DMS153 (cell line): ENCODE data around the gene FBXO48.
"Not testable (repeated sequence)": the region's sequence is repeated elsewhere in the genome, so short reads cannot be mapped to it uniquely, and the experiment has no call there.

Source experiments
- DNase-seq: peaks from one replicate; lab custom pipeline; 2025; lab: John Stamatoyannopoulos, UW

The FBXO48 gene

GRCh38 chr2:68467077-68467960 lies at the start of gene FBXO48, which contains the start of gene APLF:
TSS of gene FBXO48 (minus strand) at chr2:68467294. CDS start at chr2:68465145, 2,149 bp downstream.
TSS of gene APLF (plus strand) at chr2:68467585. CDS start at chr2:68467732, 147 bp downstream.
- peak; percentile 99 for DNase-seq

GRCh38 chr2:68516051-68516955 lies 49.2 kb upstream of the FBXO48 start:
- DNase-seq, result no peak

- DNase-seq, result no peak
Measured at GRCh38 chr2:68514316-68514929, 47.3 kb upstream of the FBXO48 start.

- no peak for DNase-seq
Measured at GRCh38 chr2:68512966-68513365, 45.9 kb upstream of the FBXO48 start.

GRCh38 chr2:68512326-68512725 lies 45.2 kb upstream of the FBXO48 start:
- no peak for DNase-seq

- DNase-seq, result no peak
Measured at GRCh38 chr2:68506170-68506569, 39.1 kb upstream of the FBXO48 start.

- DNase-seq, result no peak
Measured at GRCh38 chr2:68505603-68506159, 38.6 kb upstream of the FBXO48 start.

- DNase-seq, result no peak
Measured at GRCh38 chr2:68501768-68502167, 34.7 kb upstream of the FBXO48 start.

GRCh38 chr2:68500649-68501048 lies 33.6 kb upstream of the FBXO48 start:
- DNase-seq, result no peak

- no peak for DNase-seq
Measured at GRCh38 chr2:68499133-68499532, 32.0 kb upstream of the FBXO48 start.

- DNase-seq, result no peak
Measured at GRCh38 chr2:68491582-68491981, 24.5 kb upstream of the FBXO48 start.

GRCh38 chr2:68489282-68489681 lies 22.2 kb upstream of the FBXO48 start:
- DNase-seq, result no peak

- DNase-seq, result not testable (repeated sequence)
Measured at GRCh38 chr2:68488605-68489004, 21.5 kb upstream of the FBXO48 start.

- DNase-seq, result peak; percentile 27
Measured at GRCh38 chr2:68487773-68488355, 20.8 kb upstream of the FBXO48 start.

GRCh38 chr2:68483011-68483410 lies 15.9 kb upstream of the FBXO48 start:
- no peak for DNase-seq

- no peak for DNase-seq
Measured at GRCh38 chr2:68482296-68482820, 15.3 kb upstream of the FBXO48 start.

GRCh38 chr2:68478688-68479087 lies 11.6 kb upstream of the FBXO48 start:
- DNase-seq, result no peak

- DNase-seq, result no peak
Measured at GRCh38 chr2:68476454-68476853, 9.4 kb upstream of the FBXO48 start.

GRCh38 chr2:68475576-68475975 lies 8.5 kb upstream of the FBXO48 start:
- no peak for DNase-seq

- DNase-seq, result no peak
Measured at GRCh38 chr2:68475110-68475509, 8.0 kb upstream of the FBXO48 start.

- no peak for DNase-seq
Measured at GRCh38 chr2:68472796-68473414, 5.8 kb upstream of the FBXO48 start.
